DOHH2 (cell line): ENCODE results near the gene SLC6A3.

ENCODE experiments used
- EZH2phosphoT487 ChIP-seq: fragments of 200-600 bp; sonication (generic); IDR thresholded peaks from 2 replicates; pipeline ENCODE4 v1.6.1; 2017; ENCODE audit warnings: borderline replicate concordance, mild to moderate bottlenecking, antibody characterized with exemption, low read length, moderate library complexity, mixed read lengths
- TF ChIP-seq, protein P1 (sequence below): fragments of 200-600 bp; sonication (generic); IDR thresholded peaks from one replicate; pipeline ENCODE4 v1.5.1; 2014; ENCODE audit warnings: antibody characterized with exemption, mild to moderate bottlenecking, low read depth, low read length; ENCODE audit not compliant: poor library complexity, severe bottlenecking

GRCh38 chr5:1483856-1484729 is 38.9 kb upstream of the SLC6A3 start:
- TF ChIP-seq, protein P1, sequence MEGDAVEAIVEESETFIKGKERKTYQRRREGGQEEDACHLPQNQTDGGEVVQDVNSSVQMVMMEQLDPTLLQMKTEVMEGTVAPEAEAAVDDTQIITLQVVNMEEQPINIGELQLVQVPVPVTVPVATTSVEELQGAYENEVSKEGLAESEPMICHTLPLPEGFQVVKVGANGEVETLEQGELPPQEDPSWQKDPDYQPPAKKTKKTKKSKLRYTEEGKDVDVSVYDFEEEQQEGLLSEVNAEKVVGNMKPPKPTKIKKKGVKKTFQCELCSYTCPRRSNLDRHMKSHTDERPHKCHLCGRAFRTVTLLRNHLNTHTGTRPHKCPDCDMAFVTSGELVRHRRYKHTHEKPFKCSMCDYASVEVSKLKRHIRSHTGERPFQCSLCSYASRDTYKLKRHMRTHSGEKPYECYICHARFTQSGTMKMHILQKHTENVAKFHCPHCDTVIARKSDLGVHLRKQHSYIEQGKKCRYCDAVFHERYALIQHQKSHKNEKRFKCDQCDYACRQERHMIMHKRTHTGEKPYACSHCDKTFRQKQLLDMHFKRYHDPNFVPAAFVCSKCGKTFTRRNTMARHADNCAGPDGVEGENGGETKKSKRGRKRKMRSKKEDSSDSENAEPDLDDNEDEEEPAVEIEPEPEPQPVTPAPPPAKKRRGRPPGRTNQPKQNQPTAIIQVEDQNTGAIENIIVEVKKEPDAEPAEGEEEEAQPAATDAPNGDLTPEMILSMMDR = no peak
- TF ChIP-seq EZH2phosphoT487 = no peak
